Measurements from ENCODE around the gene TMEM132D.

The TMEM132D gene

GRCh38 chr12:129927316-129927900 is 23.6 kb upstream of the TMEM132D start:
- no peaks in the 10 kb centered on the region for H3K9me3 Mint-ChIP-seq
- H3K27ac Mint-ChIP-seq, result no peak overlapping the region
- no peak for TF ChIP-seq CTCF (IDR thresholded peaks at IDR 0.05)

GRCh38 chr12:129911428-129912049 is 7.7 kb upstream of the TMEM132D start:
- no peak overlapping the region for H3K4me3 Mint-ChIP-seq
- H3K27me3 Mint-ChIP-seq (ENCODE audit: low read depth, poor library complexity), result peaks cover 69% of the 10 kb centered on the region
- no peaks in the 10 kb centered on the region for H3K36me3 Mint-ChIP-seq (ENCODE audit: low read depth)
- TF ChIP-seq CTCF (IDR thresholded peaks at IDR 0.05), result peak; percentile 95
- DNase-seq, result peak; percentile 71
- peaks cover 31% of the 10 kb centered on the region for H3K4me1 Mint-ChIP-seq
- H3K9me3 Mint-ChIP-seq, result no peaks in the 10 kb centered on the region
- H3K27ac Mint-ChIP-seq, result no peak overlapping the region

More at GRCh38 chr12:129927316-129927900, 23.6 kb upstream of the TMEM132D start:
- no peak overlapping the region for H3K4me3 Mint-ChIP-seq
- H3K36me3 Mint-ChIP-seq (ENCODE audit: low read depth), result no peaks in the 10 kb centered on the region
- DNase-seq, result no peak
- H3K4me1 Mint-ChIP-seq, result peaks cover 6% of the 10 kb centered on the region
- peaks cover 8% of the 10 kb centered on the region for H3K27me3 Mint-ChIP-seq (ENCODE audit: low read depth, poor library complexity)

- peaks cover 21% of the 10 kb centered on the region for H3K4me1 Mint-ChIP-seq
- H3K27me3 Mint-ChIP-seq (ENCODE audit: low read depth, poor library complexity), result peaks cover 82% of the 10 kb centered on the region
- no peak for TF ChIP-seq CTCF (IDR thresholded peaks at IDR 0.05)
- DNase-seq, result no peak
- no peaks in the 10 kb centered on the region for H3K9me3 Mint-ChIP-seq
- H3K27ac Mint-ChIP-seq, result no peak overlapping the region
- no peak overlapping the region for H3K4me3 Mint-ChIP-seq
- no peaks in the 10 kb centered on the region for H3K36me3 Mint-ChIP-seq (ENCODE audit: low read depth)
Observed at GRCh38 chr12:129909051-129910020, 5.5 kb upstream of the TMEM132D start.

GRCh38 chr12:129903092-129903945 is 506 bp downstream of the TMEM132D start:
- H3K4me1 Mint-ChIP-seq, result peaks cover 17% of the 10 kb centered on the region
- H3K36me3 Mint-ChIP-seq (ENCODE audit: low read depth), result no peaks in the 10 kb centered on the region
- DNase-seq, result peak; percentile 45
- H3K27me3 Mint-ChIP-seq (ENCODE audit: low read depth, poor library complexity), result peaks cover 79% of the 10 kb centered on the region
- peak overlapping the region; percentile 81 for H3K4me3 Mint-ChIP-seq
- TF ChIP-seq CTCF (IDR thresholded peaks at IDR 0.05), result no peak
- H3K9me3 Mint-ChIP-seq, result no peaks in the 10 kb centered on the region
- H3K27ac Mint-ChIP-seq, result no peak overlapping the region

GRCh38 chr12:129902371-129903091 is 1.3 kb downstream of the TMEM132D start:
- Mint-ChIP-seq H3K4me1 (peaks cover 17% of the 10 kb centered on the region), H3K27ac (no peak overlapping the region), H3K9me3 (no peaks in the 10 kb centered on the region), H3K4me3 (peak overlapping the region; percentile 81), H3K27me3 (ENCODE audit: low read depth, poor library complexity) (peaks cover 72% of the 10 kb centered on the region), H3K36me3 (ENCODE audit: low read depth) (no peaks in the 10 kb centered on the region)
- no peak for DNase-seq
- no peak for TF ChIP-seq CTCF (IDR thresholded peaks at IDR 0.05)

Data from nephron progenitor cell (in vitro differentiated cells).